OCI-LY3 (cell line): Measurements from ENCODE around the gene ENGASE.

ENCODE experiments used
- H2AFZ ChIP-seq: fragments of 200-600, 300-600 bp; shearing (Covaris generic); 2 replicates; pipeline ENCODE4 v1.6.0; 2014; ENCODE audit warnings: antibody characterized with exemption, low read depth, low read length
- H3K27ac ChIP-seq: fragments of 200-600, 300-600 bp; sonication (generic); 2 replicates; pipeline ENCODE4 v1.5.1; 2014; ENCODE audit warnings: mild to moderate bottlenecking, low read length, moderate library complexity, mixed read lengths
- H3K27me3 ChIP-seq: fragments of 200-600, 300-600 bp; sonication (generic); 2 replicates; pipeline ENCODE4 v1.6.1; 2014; ENCODE audit warnings: low read depth, low read length, mixed read lengths
- H3K36me3 ChIP-seq: fragments of 200-600, 300-600 bp; sonication (generic); replicated peaks from 2 replicates; pipeline ENCODE3; 2014; ENCODE audit warnings: low read depth, low read length, mixed read lengths
- H3K4me1 ChIP-seq: fragments of 300-600, 200-600 bp; sonication (generic); 2 replicates; pipeline ENCODE4 v1.6.1; 2014; ENCODE audit warnings: low read length, mixed read lengths
- H3K4me2 ChIP-seq: fragments of 200-600, 300-600 bp; sonication (generic); 2 replicates; pipeline ENCODE4 v1.6.1; 2014; ENCODE audit warnings: low read length, mixed read lengths
- H3K4me3 ChIP-seq: fragments of 300-600, 200-600 bp; sonication (generic); 2 replicates; pipeline ENCODE4 v1.5.1; 2014; ENCODE audit warnings: antibody characterized with exemption, mild to moderate bottlenecking, low read length, moderate library complexity
- H3K79me2 ChIP-seq: fragments of 300-600, 200-600 bp; shearing (Covaris generic); 2 replicates; pipeline ENCODE4 v1.6.1; 2014; ENCODE audit warnings: mild to moderate bottlenecking, low read length, mixed read lengths
- H3K9ac ChIP-seq: fragments of 300-600, 200-600 bp; shearing (Covaris generic); 2 replicates; pipeline ENCODE4 v1.6.0; 2014; ENCODE audit warnings: mild to moderate bottlenecking, low read length, moderate library complexity
- H3K9me3 ChIP-seq: fragments of 200-600, 300-600 bp; shearing (Covaris generic); 2 replicates; pipeline ENCODE4 v1.6.1; 2014; ENCODE audit warnings: low read length, mixed read lengths; ENCODE audit not compliant: insufficient read depth
- H4K20me1 ChIP-seq: fragments of 200-600, 300-600 bp; sonication (generic); 2 replicates; pipeline ENCODE4 v1.6.1; 2016; ENCODE audit warnings: low read length, mixed read lengths; ENCODE audit not compliant: insufficient read depth
- CTCF ChIP-seq: fragments of 200-600, 300-600 bp; sonication (generic); IDR thresholded peaks from 2 replicates; pipeline ENCODE4 v1.5.1; 2014; ENCODE audit warnings: antibody characterized with exemption, low read length, low read depth
- EZH2phosphoT487 ChIP-seq: fragments of 200-600 bp; shearing (Covaris generic); IDR thresholded peaks from 2 replicates; pipeline ENCODE4 v1.6.1; 2018; ENCODE audit warnings: antibody characterized with exemption, mixed run types, low read depth

ENGASE gene

GRCh38 chr17:79075446-79075750 lies 774 bp downstream of the ENGASE start:
- Histone ChIP-seq H3K27me3 (no peaks in the 10 kb centered on the region), H3K9me3 (no peaks in the 10 kb centered on the region), H3K27ac (no peak overlapping the region), H3K9ac (peak overlapping the region; percentile 48), H3K4me1 (0 out of 2 replicates have a peak, but pooled peaks cover 4% of the 10 kb centered on the region), H3K36me3 (no peaks in the 10 kb centered on the region), H4K20me1 (no peaks in the 10 kb centered on the region), H3K4me3 (peak overlapping the region; percentile 76), H3K4me2 (peak overlapping the region; percentile 71), H3K79me2 (no peaks in the 10 kb centered on the region), H2AFZ (no peak overlapping the region)
- no peak for TF ChIP-seq CTCF
- TF ChIP-seq EZH2phosphoT487 = no peak

GRCh38 chr17:79075861-79076406 lies 1.3 kb downstream of the ENGASE start:
- Histone ChIP-seq H3K36me3 (no peaks in the 10 kb centered on the region), H3K9ac (0 out of 2 replicates have a peak overlapping the region, but pooled peaks have one; percentile 48), H3K79me2 (no peaks in the 10 kb centered on the region), H4K20me1 (no peaks in the 10 kb centered on the region), H3K27ac (no peak overlapping the region), H3K27me3 (no peaks in the 10 kb centered on the region), H2AFZ (no peak overlapping the region), H3K4me2 (peak overlapping the region; percentile 71), H3K9me3 (no peaks in the 10 kb centered on the region), H3K4me3 (peak overlapping the region; percentile 76), H3K4me1 (0 out of 2 replicates have a peak, but pooled peaks cover 4% of the 10 kb centered on the region)
- TF ChIP-seq CTCF (no peak), EZH2phosphoT487 (no peak)

- Histone ChIP-seq H3K9me3 (no peaks in the 10 kb centered on the region), H3K36me3 (no peaks in the 10 kb centered on the region), H3K27ac (no peak overlapping the region), H3K27me3 (no peaks in the 10 kb centered on the region), H3K79me2 (no peaks in the 10 kb centered on the region), H3K4me1 (0 out of 2 replicates have a peak, but pooled peaks cover 4% of the 10 kb centered on the region), H3K9ac (no peak overlapping the region), H3K4me3 (no peak overlapping the region), H2AFZ (no peak overlapping the region), H3K4me2 (no peak overlapping the region), H4K20me1 (no peaks in the 10 kb centered on the region)
- no peak for TF ChIP-seq CTCF
- TF ChIP-seq EZH2phosphoT487 = no peak
Measured at GRCh38 chr17:79077587-79077986, 3.0 kb downstream of the ENGASE start.

GRCh38 chr17:79078476-79079190 lies 4.0 kb downstream of the ENGASE start:
- 0 out of 2 replicates have a peak, but pooled peaks cover 4% of the 10 kb centered on the region for H3K4me1 ChIP-seq

More at GRCh38 chr17:79078476-79079190, 4.0 kb downstream of the ENGASE start:
- H2AFZ ChIP-seq = no peak overlapping the region
- H3K36me3 ChIP-seq = no peaks in the 10 kb centered on the region
- H3K27me3 ChIP-seq = no peaks in the 10 kb centered on the region
- no peaks in the 10 kb centered on the region for H4K20me1 ChIP-seq
- no peak overlapping the region for H3K9ac ChIP-seq
- H3K9me3 ChIP-seq = no peaks in the 10 kb centered on the region
- TF ChIP-seq EZH2phosphoT487 (no peak), CTCF (no peak)
- H3K27ac ChIP-seq = no peak overlapping the region
- no peak overlapping the region for H3K4me2 ChIP-seq
- no peaks in the 10 kb centered on the region for H3K79me2 ChIP-seq
- no peak overlapping the region for H3K4me3 ChIP-seq
